ENCODE results near the gene ZNF804A.

Gene ZNF804A

GRCh38 chr2:184598316-184599053 lies at the start of gene ZNF804A:
Gene ZNF804A (plus strand): TSS chr2:184598529. CDS start chr2:184598960, 431 bp downstream.
- H3K27ac Mint-ChIP-seq: no peak within 1 kb of the TSS
- peak; percentile 18 for DNase-seq
- peaks cover 15% of the 10 kb centered on the region for H3K4me1 Mint-ChIP-seq
- peak within 1 kb of the TSS; percentile 69 for H3K4me3 Mint-ChIP-seq
- peak; percentile 72 for ATAC-seq
- H3K9me3 Mint-ChIP-seq: no peaks in the 10 kb centered on the region
- H3K36me3 Mint-ChIP-seq (ENCODE audit: low read depth): no peaks in the 10 kb centered on the region
- H3K27me3 Mint-ChIP-seq: peaks cover 48% of the 10 kb centered on the region

- DNase-seq (no peak), ATAC-seq (no peak)
- peaks cover 4% of the 10 kb centered on the region for H3K9me3 Mint-ChIP-seq
- H3K36me3 Mint-ChIP-seq (ENCODE audit: low read depth): no peaks in the 10 kb centered on the region
- no peaks in the 10 kb centered on the region for H3K27me3 Mint-ChIP-seq
- H3K4me1 Mint-ChIP-seq: no peaks in the 10 kb centered on the region
- no peak overlapping the region for H3K4me3 Mint-ChIP-seq
- H3K27ac Mint-ChIP-seq: no peak overlapping the region
Measured at GRCh38 chr2:184549153-184549552, 49.2 kb upstream of the ZNF804A start.

- H3K27ac Mint-ChIP-seq: no peak overlapping the region
- H3K27me3 Mint-ChIP-seq: no peaks in the 10 kb centered on the region
- H3K4me3 Mint-ChIP-seq: no peak overlapping the region
- no peaks in the 10 kb centered on the region for H3K36me3 Mint-ChIP-seq (ENCODE audit: low read depth)
- no peaks in the 10 kb centered on the region for H3K4me1 Mint-ChIP-seq
- ATAC-seq: no peak
- peaks cover 4% of the 10 kb centered on the region for H3K9me3 Mint-ChIP-seq
- DNase-seq: no peak
Measured at GRCh38 chr2:184551626-184552025, 46.7 kb upstream of the ZNF804A start.

- no peak overlapping the region for H3K4me3 Mint-ChIP-seq
- H3K27ac Mint-ChIP-seq: no peak overlapping the region
- ATAC-seq (no peak), DNase-seq (no peak)
- H3K27me3 Mint-ChIP-seq: no peaks in the 10 kb centered on the region
- H3K36me3 Mint-ChIP-seq (ENCODE audit: low read depth): no peaks in the 10 kb centered on the region
- H3K9me3 Mint-ChIP-seq: peaks cover 4% of the 10 kb centered on the region
- H3K4me1 Mint-ChIP-seq: no peaks in the 10 kb centered on the region
Measured at GRCh38 chr2:184554736-184555135, 43.6 kb upstream of the ZNF804A start.

GRCh38 chr2:184555352-184555751 lies 43.0 kb upstream of the ZNF804A start:
- H3K4me3 Mint-ChIP-seq: no peak overlapping the region
- H3K9me3 Mint-ChIP-seq: peaks cover 4% of the 10 kb centered on the region
- H3K27me3 Mint-ChIP-seq: no peaks in the 10 kb centered on the region
- no peaks in the 10 kb centered on the region for H3K36me3 Mint-ChIP-seq (ENCODE audit: low read depth)
- no peak for DNase-seq
- no peak overlapping the region for H3K27ac Mint-ChIP-seq
- H3K4me1 Mint-ChIP-seq: no peaks in the 10 kb centered on the region
- ATAC-seq: no peak

- no peak for DNase-seq
- no peaks in the 10 kb centered on the region for H3K4me1 Mint-ChIP-seq
- no peak overlapping the region for H3K27ac Mint-ChIP-seq
- no peaks in the 10 kb centered on the region for H3K27me3 Mint-ChIP-seq
- H3K4me3 Mint-ChIP-seq: no peak overlapping the region
- H3K9me3 Mint-ChIP-seq: peaks cover 4% of the 10 kb centered on the region
- no peaks in the 10 kb centered on the region for H3K36me3 Mint-ChIP-seq (ENCODE audit: low read depth)
- ATAC-seq: no peak
Measured at GRCh38 chr2:184556639-184557038, 41.7 kb upstream of the ZNF804A start.

GRCh38 chr2:184558713-184559464 lies 39.4 kb upstream of the ZNF804A start:
- H3K9me3 Mint-ChIP-seq: no peaks in the 10 kb centered on the region
- no peak for ATAC-seq
- H3K36me3 Mint-ChIP-seq (ENCODE audit: low read depth): no peaks in the 10 kb centered on the region
- no peak overlapping the region for H3K4me3 Mint-ChIP-seq
- H3K4me1 Mint-ChIP-seq: no peaks in the 10 kb centered on the region
- no peaks in the 10 kb centered on the region for H3K27me3 Mint-ChIP-seq
- no peak for DNase-seq
- no peak overlapping the region for H3K27ac Mint-ChIP-seq

- DNase-seq (no peak), ATAC-seq (peak; percentile 7)
- Mint-ChIP-seq H3K4me3 (no peak overlapping the region), H3K27ac (no peak overlapping the region), H3K27me3 (no peaks in the 10 kb centered on the region), H3K36me3 (ENCODE audit: low read depth) (no peaks in the 10 kb centered on the region), H3K4me1 (no peaks in the 10 kb centered on the region), H3K9me3 (no peaks in the 10 kb centered on the region)
Measured at GRCh38 chr2:184560603-184561002, 37.7 kb upstream of the ZNF804A start.

- Mint-ChIP-seq H3K27ac (no peak overlapping the region), H3K4me3 (no peak overlapping the region), H3K4me1 (no peaks in the 10 kb centered on the region), H3K36me3 (ENCODE audit: low read depth) (no peaks in the 10 kb centered on the region), H3K27me3 (no peaks in the 10 kb centered on the region), H3K9me3 (peaks cover 6% of the 10 kb centered on the region)
- ATAC-seq (no peak), DNase-seq (no peak)
Measured at GRCh38 chr2:184562532-184562931, 35.8 kb upstream of the ZNF804A start.

GRCh38 chr2:184564092-184564491 lies 34.2 kb upstream of the ZNF804A start:
- no peak for DNase-seq

GRCh38 chr2:184566716-184567115 lies 31.6 kb upstream of the ZNF804A start:
- Mint-ChIP-seq H3K9me3 (peaks cover 6% of the 10 kb centered on the region), H3K36me3 (ENCODE audit: low read depth) (no peaks in the 10 kb centered on the region), H3K27ac (no peak overlapping the region), H3K4me1 (no peaks in the 10 kb centered on the region), H3K4me3 (no peak overlapping the region), H3K27me3 (no peaks in the 10 kb centered on the region)
- DNase-seq: no peak
- ATAC-seq: no peak

More at GRCh38 chr2:184564092-184564491, 34.2 kb upstream of the ZNF804A start:
- Mint-ChIP-seq H3K4me1 (no peaks in the 10 kb centered on the region), H3K9me3 (peaks cover 6% of the 10 kb centered on the region), H3K27ac (no peak overlapping the region), H3K27me3 (no peaks in the 10 kb centered on the region), H3K4me3 (no peak overlapping the region), H3K36me3 (ENCODE audit: low read depth) (no peaks in the 10 kb centered on the region)
- no peak for ATAC-seq

GRCh38 chr2:184577056-184577455 lies 21.3 kb upstream of the ZNF804A start:
- Mint-ChIP-seq H3K27ac (no peak overlapping the region), H3K4me3 (no peak overlapping the region), H3K4me1 (no peaks in the 10 kb centered on the region), H3K27me3 (no peaks in the 10 kb centered on the region), H3K9me3 (peaks cover 4% of the 10 kb centered on the region), H3K36me3 (ENCODE audit: low read depth) (no peaks in the 10 kb centered on the region)
- DNase-seq (no peak), ATAC-seq (no peak)

GRCh38 chr2:184577743-184578142 lies 20.6 kb upstream of the ZNF804A start:
- no peak overlapping the region for H3K4me3 Mint-ChIP-seq
- H3K27me3 Mint-ChIP-seq: no peaks in the 10 kb centered on the region
- H3K36me3 Mint-ChIP-seq (ENCODE audit: low read depth): no peaks in the 10 kb centered on the region
- H3K27ac Mint-ChIP-seq: no peak overlapping the region
- ATAC-seq (no peak), DNase-seq (no peak)
- no peaks in the 10 kb centered on the region for H3K4me1 Mint-ChIP-seq
- H3K9me3 Mint-ChIP-seq: peaks cover 4% of the 10 kb centered on the region

- DNase-seq (no peak), ATAC-seq (no peak)
- no peaks in the 10 kb centered on the region for H3K27me3 Mint-ChIP-seq
- H3K9me3 Mint-ChIP-seq: peaks cover 4% of the 10 kb centered on the region
- no peak overlapping the region for H3K4me3 Mint-ChIP-seq
- H3K27ac Mint-ChIP-seq: no peak overlapping the region
- H3K36me3 Mint-ChIP-seq (ENCODE audit: low read depth): no peaks in the 10 kb centered on the region
- H3K4me1 Mint-ChIP-seq: no peaks in the 10 kb centered on the region
Measured at GRCh38 chr2:184579226-184579625, 19.1 kb upstream of the ZNF804A start.

GRCh38 chr2:184581391-184581790 lies 16.9 kb upstream of the ZNF804A start:
- H3K4me1 Mint-ChIP-seq: no peaks in the 10 kb centered on the region
- no peaks in the 10 kb centered on the region for H3K27me3 Mint-ChIP-seq
- no peaks in the 10 kb centered on the region for H3K36me3 Mint-ChIP-seq (ENCODE audit: low read depth)
- no peaks in the 10 kb centered on the region for H3K9me3 Mint-ChIP-seq
- H3K27ac Mint-ChIP-seq: no peak overlapping the region
- no peak overlapping the region for H3K4me3 Mint-ChIP-seq
- DNase-seq (no peak), ATAC-seq (no peak)

All from activated naive CD8-positive, alpha-beta T cell treated with anti-CD3 and anti-CD28 coated beads, Interleukin-2, amount 50 U/mL, for 24 hours (primary cell).